HepG2 (cell line): Measurements from ENCODE around the gene VAV2. TPM values are rescaled to one million over a fixed set of nuclear protein-coding genes. Genes with fewer than 3 reads are reported as not detected.

ENCODE experiments used
- ATAC-seq: fragments of 200-7000 bp; cut with Tn5 transposase; 3 replicates; pipeline ENCODE4 v1.9.1; 2020; ENCODE audit warnings: mild to moderate bottlenecking, moderate library complexity
- BruUV-seq: library from RNA; stranded (reverse); fragments of 400-500 nt; replicated peaks from 2 replicates; lab custom pipeline; 2021; lab: Mats Ljungman, UMichigan
- CTCF ChIA-PET: fragments of 300-600 bp; formaldehyde crosslinking; extraction: SDS; loops from one replicate; lab custom pipeline; 2021; ENCODE audit warnings: low total read pairs, inconsistent platforms, low intra/inter-chr PET ratio; lab: Yijun Ruan, JAX
- POLR2A ChIA-PET: fragments of 350-600 bp; sonication (Branson Sonifier 250); formaldehyde crosslinking; loops from one replicate; lab custom pipeline; 2020; ENCODE audit warnings: antibody characterized with exemption, inconsistent platforms; lab: Yijun Ruan, JAX
- DNase-seq: peaks from one replicate; pipeline ENCODE4 v3.0.0-alpha.2; 2015; ENCODE audit warnings: low spot score
- FAIRE-seq: peaks from 3 replicates; lab custom pipeline; 2011; peaks lifted over from hg19 to GRCh38; lab: Jason Lieb, UNC
- H2AFZ ChIP-seq: one replicate; pipeline ENCODE4 v1.6.1; 2011; ENCODE audit warnings: low read length, inconsistent platforms
- H3K27ac ChIP-seq: fragments of 300-600 bp; 3 replicates; pipeline ENCODE4 v1.8.0; 2011; ENCODE audit warnings: mixed run types, mild to moderate bottlenecking, mixed read lengths, low read length, inconsistent platforms; ENCODE audit not compliant: insufficient read depth; ENCODE audit errors: extremely low read length
- H3K27me3 ChIP-seq, 2 experiments: fragments of 200-600 bp in 1 of 2; 2 replicates in 1 of 2; 3 replicates in 1 of 2; pipeline versions ENCODE4 v1.6.0 to v1.8.0; 2011; ENCODE audit warnings: low read length in 2 of 2, mild to moderate bottlenecking in 2 of 2, moderate library complexity in 2 of 2, inconsistent platforms in 1 of 2; ENCODE audit not compliant: insufficient read depth in 2 of 2, control insufficient read depth in 1 of 2
- H3K36me3 ChIP-seq, 2 experiments: fragments of 200-600 bp in 1 of 2; replicated peaks in 1 of 2; 2 replicates in 1 of 2; 3 replicates in 1 of 2; pipeline versions ENCODE4 v1.5.1 to v1.8.0; 2011; ENCODE audit warnings: low read length in 2 of 2, inconsistent platforms in 1 of 2; ENCODE audit not compliant: insufficient read depth in 2 of 2, control insufficient read depth in 1 of 2
- H3K4me1 ChIP-seq: 2 replicates; pipeline ENCODE4 v1.5.1; 2012; ENCODE audit warnings: low read length, inconsistent platforms; ENCODE audit not compliant: insufficient read depth
- H3K4me2 ChIP-seq: 2 replicates; pipeline ENCODE4 v1.6.0; 2011; ENCODE audit warnings: low read depth, low read length, inconsistent platforms
- H3K4me3 ChIP-seq, 3 experiments: fragments of 200-600 bp in 1 of 3; sonication (generic), shearing (Covaris generic) in 1 of 3; replicated peaks in 1 of 3; 2 replicates each; pipeline ENCODE4 v1.5.1; 2011 to 2016; ENCODE audit warnings: low read length in 3 of 3, inconsistent platforms in 2 of 3, low read depth in 2 of 3, mild to moderate bottlenecking in 2 of 3, control low read depth in 1 of 3, mixed read lengths in 1 of 3; ENCODE audit not compliant: insufficient read depth in 1 of 3
- H3K79me2 ChIP-seq: one replicate; pipeline ENCODE4 v1.6.1; 2011; ENCODE audit warnings: low read length, inconsistent platforms; ENCODE audit not compliant: insufficient read depth
- H3K9ac ChIP-seq: 2 replicates; pipeline ENCODE4 v1.6.0; 2011; ENCODE audit warnings: mild to moderate bottlenecking, low read depth, low read length, inconsistent platforms; ENCODE audit not compliant: insufficient read depth
- H3K9me3 ChIP-seq: 2 replicates; pipeline ENCODE4 v1.5.1; 2012; ENCODE audit warnings: mild to moderate bottlenecking, low read length
- H4K20me1 ChIP-seq: 2 replicates; pipeline ENCODE4 v1.6.0; 2011; ENCODE audit warnings: inconsistent platforms, mild to moderate bottlenecking, low read length, moderate library complexity; ENCODE audit not compliant: insufficient read depth
- AGO2 ChIP-seq: fragments of 200-400 bp; formaldehyde crosslinking; optimal IDR thresholded peaks from 2 replicates; pipeline ENCODE3; 2017; ENCODE audit warnings: mild to moderate bottlenecking, low read depth, low read length, moderate library complexity
- ATM ChIP-seq: fragments of 450-650 bp; IDR thresholded peaks from 2 replicates; pipeline ENCODE4 v1.7.1; 2017; ENCODE audit warnings: mild to moderate bottlenecking, borderline replicate concordance
- BCL3 ChIP-seq: sonication (generic); formaldehyde crosslinking; IDR thresholded peaks from 2 replicates; pipeline ENCODE4 v1.5.1; 2020; ENCODE audit warnings: mild to moderate bottlenecking, missing genetic modification reagents, moderate library complexity
- CBX1 ChIP-seq: IDR thresholded peaks from one replicate; pipeline ENCODE4 v1.6.1; 2016; ENCODE audit warnings: antibody characterized with exemption, low read depth
- HMGXB3 ChIP-seq: sonication (generic); formaldehyde crosslinking; IDR thresholded peaks from 2 replicates; pipeline ENCODE4 v1.4.0; 2020; ENCODE audit warnings: missing genetic modification reagents, borderline replicate concordance
- HNF4A ChIP-seq: sonication (generic); formaldehyde crosslinking; IDR thresholded peaks from 2 replicates; pipeline ENCODE4 v1.4.0; 2020; ENCODE audit warnings: missing genetic modification reagents
- IRF2 ChIP-seq: IDR thresholded peaks from 2 replicates; pipeline ENCODE4 v1.6.1; 2018; ENCODE audit warnings: missing genetic modification reagents, missing compliant biosample characterization
- MBD4 ChIP-seq: IDR thresholded peaks from 2 replicates; pipeline ENCODE4 v1.6.1; 2012; ENCODE audit warnings: low read length, inconsistent platforms, borderline replicate concordance
- RBM22 ChIP-seq: fragments of 200-400 bp; formaldehyde crosslinking; optimal IDR thresholded peaks from 2 replicates; pipeline ENCODE3; 2017; ENCODE audit warnings: mild to moderate bottlenecking, low read length, moderate library complexity
- REXO4 ChIP-seq: sonication (generic); formaldehyde crosslinking; IDR thresholded peaks from 2 replicates; pipeline ENCODE4 v1.8.0; 2022; ENCODE audit warnings: missing genetic modification reagents, mild to moderate bottlenecking, borderline replicate concordance
- TARDBP ChIP-seq: sonication (generic); formaldehyde crosslinking; IDR thresholded peaks from 2 replicates; pipeline ENCODE4 v1.8.0; 2022; ENCODE audit warnings: mild to moderate bottlenecking, missing genetic modification reagents
- U2AF1 ChIP-seq: fragments of 200-400 bp; formaldehyde crosslinking; optimal IDR thresholded peaks from 2 replicates; pipeline ENCODE3; 2017; ENCODE audit warnings: mild to moderate bottlenecking, low read depth, low read length
- ZNF343 ChIP-seq: sonication (generic); formaldehyde crosslinking; IDR thresholded peaks from 2 replicates; pipeline ENCODE4 v1.4.0; 2020; ENCODE audit warnings: mild to moderate bottlenecking, missing genetic modification reagents
- ZNF839 ChIP-seq: sonication (generic); formaldehyde crosslinking; IDR thresholded peaks from 2 replicates; pipeline ENCODE4 v1.4.0; 2020; ENCODE audit warnings: missing genetic modification reagents, mild to moderate bottlenecking, borderline replicate concordance
- ZZZ3 ChIP-seq: sonication (generic); formaldehyde crosslinking; IDR thresholded peaks from 2 replicates; pipeline ENCODE4 v1.4.0; 2020; ENCODE audit warnings: missing genetic modification reagents, mild to moderate bottlenecking, borderline replicate concordance
- whole genome bisulfite sequencing: methylation state at CpG from one replicate; pipeline ENCODE4 v1.1.6; 2017; ENCODE audit warnings: low lambda C conversion rate; 5-methylcytosine and 5-hydroxymethylcytosine counted together
- in situ Hi-C: cut with HindIII; loops from 2 replicates; pipeline ENCODE4 v1.10.0; 2017; ENCODE audit warnings: low pct_unique_long_range_greater_than_20kb; ENCODE audit not compliant: extremely low pct_ligation_motif_present
- intact Hi-C: fragments of 100-400 bp; cut with micrococcal nuclease; formaldehyde crosslinking; loops from one replicate; pipeline ENCODE4 v1.10.0; 2022; ENCODE audit not compliant: unreplicated experiment
- polyA plus RNA-seq, 8 experiments: library from polyadenylated mRNA; depleted of rRNA in 3 of 8; stranded (reverse) in 7 of 8; unstranded in 1 of 8; fragments of >200 nt; fragmentation: Illumina TruSeq in 4 of 8; extraction: Trizol in 4 of 8; gene quantifications; 2 replicates each; pipeline versions ENCODE4 v1.2.1 to v1.2.3, GENCODE V29; 2011 to 2016; ENCODE audit warnings: low read depth in 4 of 8, missing spikeins in 1 of 8, mixed read lengths in 1 of 8; ENCODE audit not compliant: insufficient read depth in 1 of 8
- total RNA-seq, 5 experiments: library from RNA; depleted of rRNA; stranded (reverse); fragments of >200 nt; fragmentation: Illumina TruSeq; extraction: Trizol; gene quantifications; 2 replicates each; pipeline ENCODE4 v1.2.3, GENCODE V29; 2016; ENCODE audit warnings: low read depth in 1 of 5

The VAV2 gene
- total and polyA plus RNA-seq, 2 of the 13 experiments (the other 11 are each of a cell fraction or from before 2014, with no cell fraction given) = 22.5 to 22.9 TPM

- FAIRE-seq = no peak
- TF ChIP-seq RBM22 (peak; percentile 55), ATM (no peak), ZZZ3 (CRISPR knock-in tag) (no peak), AGO2 (peak; percentile 48), HMGXB3 (CRISPR knock-in tag) (no peak), HNF4A (CRISPR knock-in tag) (no peak), ZNF343 (CRISPR knock-in tag) (no peak), IRF2 (CRISPR knock-in tag) (no peak), U2AF1 (no peak), MBD4 (no peak), BCL3 (CRISPR knock-in tag) (no peak), TARDBP (CRISPR knock-in tag) (no peak), CBX1 (no peak), ZNF839 (CRISPR knock-in tag) (no peak), REXO4 (no peak)
Measured at GRCh38 chr9:133804199-133804598, 187.9 kb downstream of the VAV2 start.

More at GRCh38 chr9:133804199-133804598, 187.9 kb downstream of the VAV2 start:
- Histone ChIP-seq H4K20me1 (peaks cover 3% of the 10 kb centered on the region; the same call in 1 of the 2 replicates), H3K9ac (no peak overlapping the region), H3K27me3 (no peaks in the 10 kb centered on the region), H3K9me3 (no peaks in the 10 kb centered on the region), H3K79me2 (no peaks in the 10 kb centered on the region), H3K4me1 (peaks cover 26% of the 10 kb centered on the region), H3K36me3 (peaks cover 27 to 45% of the 10 kb centered on the region in 2 experiments), H2AFZ (no peak overlapping the region), H3K27ac (no peak overlapping the region), H3K4me3 (no peak overlapping the region), H3K4me2 (no peak overlapping the region)
- ChIA-PET POLR2A (no interaction called here), CTCF (no interaction called here)
- in situ Hi-C loops (no loop called here), intact Hi-C loops (no loop called here)
- DNase-seq (no peak), ATAC-seq (no peak)
- no TSS peak for BruUV-seq
- WGBS = 86% methylated on average over 8 of the region's 17 CpGs
